Upper lobe of left lung (tissue), 6 donors: ENCODE data around the gene SOX10. TPM values are rescaled to one million over a fixed set of nuclear protein-coding genes. Genes with fewer than 3 reads are reported as not detected.

Source experiments
- ATAC-seq, 2 donors: fragments of 200-7000 bp; cut with Tn5 transposase; one replicate each; pipeline ENCODE4 v1.9.1; 2022; ENCODE audit warnings: mild to moderate bottlenecking in 2 of 2, moderate library complexity in 2 of 2; ENCODE audit not compliant: low FRiP score in 2 of 2
- DNase-seq, 2 donors: peaks; one replicate each; pipeline ENCODE4 v3.0.0-alpha.2; 2019 to 2020
- H3K27ac ChIP-seq, 4 donors: fragments of 200-600 bp; sonication (generic); one replicate each; pipeline ENCODE4 v1.5.1; 2016 to 2019
- H3K27me3 ChIP-seq, 4 donors: fragments of 200-600 bp; sonication (generic); one replicate each; pipeline ENCODE4 v1.5.1; 2017 to 2019
- H3K36me3 ChIP-seq, 4 donors: fragments of 200-600 bp; sonication (generic); one replicate each; pipeline ENCODE4 v1.5.1; 2016 to 2019
- H3K4me1 ChIP-seq, 4 donors: fragments of 200-600 bp; sonication (generic); one replicate each; pipeline ENCODE4 v1.5.1; 2018 to 2019
- H3K4me3 ChIP-seq, 4 donors: fragments of 200-600 bp; sonication (generic); one replicate each; pipeline ENCODE4 v1.5.1; 2017 to 2019; ENCODE audit warnings: mild to moderate bottlenecking in 2 of 4, moderate library complexity in 1 of 4
- H3K9me3 ChIP-seq, 4 donors: fragments of 200-600 bp; sonication (generic); one replicate each; pipeline ENCODE4 v1.5.1; 2018 to 2019
- EP300 ChIP-seq, 4 donors: sonication (generic); formaldehyde crosslinking; IDR thresholded peaks; one replicate each; pipeline ENCODE4 v1.5.1; 2017; ENCODE audit warnings: antibody characterized with exemption in 4 of 4, control low read depth in 2 of 4
- POLR2A ChIP-seq, 4 donors: fragments of 450-650 bp; IDR thresholded peaks; one replicate each; pipeline ENCODE4 v1.5.1; 2016 to 2017; ENCODE audit warnings: antibody characterized with exemption in 4 of 4, mild to moderate bottlenecking in 2 of 4
- POLR2AphosphoS5 ChIP-seq, 2 donors: sonication (generic); formaldehyde crosslinking; IDR thresholded peaks; one replicate each; pipeline ENCODE4 v1.5.1; 2017; ENCODE audit warnings: antibody characterized with exemption in 2 of 2
- WGBS, 2 donors: methylation state at CpG; one replicate each; pipeline ENCODE4 v1.1.5; 2017 to 2018; 5-methylcytosine and 5-hydroxymethylcytosine counted together
- total RNA-seq, 6 donors: library from RNA; depleted of rRNA in 4 of 6; stranded (reverse); fragments of >200 nt in 4 of 6; gene quantifications; one replicate each; pipeline versions ENCODE4 v1.1.0 to v1.2.1, GENCODE V29; 2016 to 2021
- TF ChIP-seq, protein P1 (sequence below), 6 experiments: fragments of 450-650 bp in 4 of 6; fragments of 200-600 bp in 2 of 6; sonication (generic) in 2 of 6; IDR thresholded peaks; one replicate each; pipeline ENCODE4 v1.5.1; 2016 to 2019; ENCODE audit warnings: antibody characterized with exemption in 6 of 6
- donor health status: DM: no; HTN: no; CAD: no; lungs with moderate emphysema.
- donor health status: DM: no; HTN: yes; CAD: no; lungs with severe emphysema.

Gene SOX10
- total RNA-seq, 6 donors from 2014 or later: 0.15 TPM; not detected in 5

DNA sequence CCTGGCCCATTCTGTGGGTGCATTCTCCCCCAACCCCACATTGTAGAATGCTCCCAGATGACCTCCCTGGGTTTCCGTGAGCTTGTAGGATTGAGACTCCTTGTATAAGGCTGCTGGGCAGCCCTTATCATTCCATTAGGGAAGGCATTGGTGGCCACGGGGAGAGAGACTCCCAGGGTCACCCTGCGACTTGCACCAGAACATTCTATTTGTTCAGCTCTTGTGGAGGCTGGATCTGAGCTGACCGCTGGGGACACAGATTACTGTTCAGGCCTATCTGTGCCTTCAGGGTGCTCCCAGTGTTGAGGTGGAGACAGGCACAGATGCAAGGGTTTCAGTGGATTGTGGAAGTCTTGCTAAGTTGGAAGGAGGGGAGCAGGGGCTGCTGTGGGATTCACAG is 60.4 kb downstream of the SOX10 start:
- DNase-seq (no peak), ATAC-seq (no peak)
- Histone ChIP-seq H3K27ac (peak overlapping the region in 1 of 4 donors; percentile 31), H3K9me3 (no peaks in the 10 kb centered on the region), H3K4me3 (no peak overlapping the region), H3K27me3 (no peaks in the 10 kb centered on the region), H3K4me1 (peaks cover 4 to 7% (median 6%) of the 10 kb centered on the region in 4 donors), H3K36me3 (peaks cover 1 to 80% (median 59%) of the 10 kb centered on the region in 4 donors)
- 89% methylated on average over 4 of the region's 4 CpGs; no CpG with 5 or more reads in 1 of the 2 donors for WGBS, 2 donors
- TF ChIP-seq POLR2AphosphoS5 (IDR thresholded peaks at IDR 0.05) (no peak), EP300 (IDR thresholded peaks at IDR 0.05) (no peak), POLR2A (IDR thresholded peaks at IDR 0.05) (no peak)
- TF ChIP-seq, protein P1, sequence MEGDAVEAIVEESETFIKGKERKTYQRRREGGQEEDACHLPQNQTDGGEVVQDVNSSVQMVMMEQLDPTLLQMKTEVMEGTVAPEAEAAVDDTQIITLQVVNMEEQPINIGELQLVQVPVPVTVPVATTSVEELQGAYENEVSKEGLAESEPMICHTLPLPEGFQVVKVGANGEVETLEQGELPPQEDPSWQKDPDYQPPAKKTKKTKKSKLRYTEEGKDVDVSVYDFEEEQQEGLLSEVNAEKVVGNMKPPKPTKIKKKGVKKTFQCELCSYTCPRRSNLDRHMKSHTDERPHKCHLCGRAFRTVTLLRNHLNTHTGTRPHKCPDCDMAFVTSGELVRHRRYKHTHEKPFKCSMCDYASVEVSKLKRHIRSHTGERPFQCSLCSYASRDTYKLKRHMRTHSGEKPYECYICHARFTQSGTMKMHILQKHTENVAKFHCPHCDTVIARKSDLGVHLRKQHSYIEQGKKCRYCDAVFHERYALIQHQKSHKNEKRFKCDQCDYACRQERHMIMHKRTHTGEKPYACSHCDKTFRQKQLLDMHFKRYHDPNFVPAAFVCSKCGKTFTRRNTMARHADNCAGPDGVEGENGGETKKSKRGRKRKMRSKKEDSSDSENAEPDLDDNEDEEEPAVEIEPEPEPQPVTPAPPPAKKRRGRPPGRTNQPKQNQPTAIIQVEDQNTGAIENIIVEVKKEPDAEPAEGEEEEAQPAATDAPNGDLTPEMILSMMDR (IDR thresholded peaks at IDR 0.05): no peak

Other genes starting within 250 kb of the SOX10 start
- gene GCAT, start 176.6 kb downstream of the SOX10 start, total RNA-seq: 10 to 100 TPM in 2 of 6 donors, 1 to 10 TPM in 4; 2.7 to 16.7 (median 7.5) TPM
- gene GALR3, start 161.2 kb downstream of the SOX10 start, total RNA-seq: not detected
- gene ANKRD54, start 140.2 kb downstream of the SOX10 start, total RNA-seq: 10 to 100 TPM; 22.4 to 49.2 (median 38.2) TPM
- 100 to 1,000 TPM; 130 to 418 (median 248) TPM for gene EIF3L, start 135.1 kb downstream of the SOX10 start, total RNA-seq
- gene MICALL1, start 78.3 kb downstream of the SOX10 start, total RNA-seq: 10 to 100 TPM; 24.3 to 47.1 (median 37.3) TPM
- 1 to 10 TPM in 3 of 6 donors, under 1 TPM in 2, not detected in 1; 0.46 to 7.2 (median 1.2) TPM for gene C22orf23, start 31.0 kb downstream of the SOX10 start, total RNA-seq
- gene POLR2F, start 30.9 kb downstream of the SOX10 start, total RNA-seq: 100 to 1,000 TPM in 2 of 6 donors, 10 to 100 TPM in 4; 48.9 to 152 (median 71.7) TPM
- 100 to 1,000 TPM in 1 of 6 donors, 10 to 100 TPM in 5; 31.6 to 189 (median 50.3) TPM for gene PICK1, start 72.8 kb upstream of the SOX10 start, total RNA-seq
- 1 to 10 TPM in 1 of 6 donors, under 1 TPM in 3, not detected in 2; 0.26 to 6.3 (median 0.73) TPM for gene SLC16A8, start 99.6 kb upstream of the SOX10 start, total RNA-seq
- gene BAIAP2L2, start 126.1 kb upstream of the SOX10 start, total RNA-seq: 1 to 10 TPM in 1 of 6 donors, under 1 TPM in 2, not detected in 3; 0.94 to 6.3 (median 0.98) TPM
- 100 to 1,000 TPM in 1 of 6 donors, 10 to 100 TPM in 5; 21.1 to 295 (median 47.5) TPM for gene PLA2G6, start 197.3 kb upstream of the SOX10 start, total RNA-seq
- 10 to 100 TPM; 25.1 to 75.7 (median 44.5) TPM for gene MAFF, start 217.4 kb upstream of the SOX10 start, total RNA-seq